IMR-90 (cell line): ENCODE measurements around the gene PYCR2. TPM values are rescaled to one million over a fixed set of nuclear protein-coding genes. Genes with fewer than 3 reads are reported as not detected.

Source experiments
- ATAC-seq: fragments of 200-7000 bp; cut with Tn5 transposase; 2 replicates; pipeline ENCODE4 v1.9.1; 2020; ENCODE audit warnings: low read depth, mild to moderate bottlenecking, moderate library complexity
- BruUV-seq: library from RNA; stranded (reverse); fragments of 400-500 nt; replicated peaks from 2 replicates; lab custom pipeline; 2021; lab: Mats Ljungman, UMichigan
- CTCF ChIA-PET: fragments of 300-600 bp; formaldehyde crosslinking; extraction: SDS; loops from one replicate; lab custom pipeline; 2021; ENCODE audit warnings: antibody characterized with exemption; lab: Yijun Ruan, JAX
- POLR2A ChIA-PET: fragments of 300-600 bp; sonication (Branson Sonifier 250); formaldehyde crosslinking; loops from one replicate; lab custom pipeline; 2022; ENCODE audit warnings: antibody characterized with exemption; ENCODE audit not compliant: unreplicated experiment; lab: Charles Lee
- DNase-seq: peaks from one replicate; pipeline ENCODE4 v3.0.0; 2013
- H2AFZ ChIP-seq: replicated peaks from 2 replicates; pipeline ENCODE3; 2013; ENCODE audit warnings: low read length, mild to moderate bottlenecking; ENCODE audit not compliant: poor library complexity
- H2AK5ac ChIP-seq: 2 replicates; pipeline ENCODE4 v1.6.1; 2013; ENCODE audit warnings: low read depth, low read length, inconsistent platforms
- H2AK9ac ChIP-seq: replicated peaks from 2 replicates; pipeline ENCODE3; 2013; ENCODE audit warnings: mild to moderate bottlenecking, low read depth, low read length, moderate library complexity; ENCODE audit not compliant: poor library complexity
- H2BK120ac ChIP-seq: 2 replicates; pipeline ENCODE4 v1.6.1; 2013; ENCODE audit warnings: low read depth, low read length, inconsistent platforms
- H2BK15ac ChIP-seq: 3 replicates; pipeline ENCODE4 v1.6.1; 2013; ENCODE audit warnings: low read depth, low read length, inconsistent platforms
- H2BK20ac ChIP-seq: 2 replicates; pipeline ENCODE4 v1.6.1; 2013; ENCODE audit warnings: low read depth, mild to moderate bottlenecking, inconsistent platforms, low read length, moderate library complexity
- H2BK5ac ChIP-seq: 2 replicates; pipeline ENCODE4 v1.6.1; 2013; ENCODE audit warnings: mild to moderate bottlenecking, low read depth, low read length, inconsistent platforms; ENCODE audit not compliant: poor library complexity, severe bottlenecking
- H3K14ac ChIP-seq: replicated peaks from 2 replicates; pipeline ENCODE4 v1.6.1; 2013; ENCODE audit warnings: low read depth, low read length, inconsistent platforms
- H3K18ac ChIP-seq: 2 replicates; pipeline ENCODE4 v1.6.1; 2013; ENCODE audit warnings: low read depth, low read length, control low read depth
- H3K23ac ChIP-seq: 2 replicates; pipeline ENCODE4 v1.6.1; 2013; ENCODE audit warnings: low read depth, low read length, inconsistent platforms
- H3K27ac ChIP-seq: 2 replicates; pipeline ENCODE4 v1.5.1; 2013; ENCODE audit warnings: mild to moderate bottlenecking, control low read depth, low read length; ENCODE audit not compliant: insufficient read depth
- H3K27me3 ChIP-seq: 2 replicates; pipeline ENCODE4 v1.6.1; 2013; ENCODE audit warnings: low read length; ENCODE audit not compliant: control insufficient read depth, insufficient read depth
- H3K36me3 ChIP-seq: 2 replicates; pipeline ENCODE4 v1.6.1; 2013; ENCODE audit warnings: low read length, mixed read lengths; ENCODE audit not compliant: control insufficient read depth, insufficient read depth
- H3K4ac ChIP-seq: 2 replicates; pipeline ENCODE4 v1.6.1; 2013; ENCODE audit warnings: low read depth, low read length, inconsistent platforms
- H3K4me1 ChIP-seq: 2 replicates; pipeline ENCODE4 v1.6.1; 2013; ENCODE audit warnings: low read length, mixed read lengths; ENCODE audit not compliant: control insufficient read depth, insufficient read depth
- H3K4me2 ChIP-seq: 2 replicates; pipeline ENCODE4 v1.6.1; 2013; ENCODE audit warnings: low read depth, mild to moderate bottlenecking, control low read depth, low read length, moderate library complexity
- H3K4me3 ChIP-seq: 2 replicates; pipeline ENCODE4 v1.5.1; 2013; ENCODE audit warnings: low read depth, mild to moderate bottlenecking, control low read depth, low read length, moderate library complexity; ENCODE audit not compliant: insufficient read depth
- H3K56ac ChIP-seq: 2 replicates; pipeline ENCODE4 v1.6.1; 2013; ENCODE audit warnings: low read length, inconsistent platforms; ENCODE audit not compliant: insufficient read depth; ENCODE audit errors: extremely low read depth
- H3K79me1 ChIP-seq, 2 experiments: 2 replicates each; pipeline ENCODE4 v1.6.1; 2013; ENCODE audit warnings: low read length in 2 of 2, inconsistent platforms in 1 of 2, low read depth in 1 of 2
- H3K9ac ChIP-seq: 2 replicates; pipeline ENCODE4 v1.6.1; 2013; ENCODE audit warnings: low read depth, low read length, control low read depth
- H3K9me1 ChIP-seq: 2 replicates; pipeline ENCODE4 v1.6.1; 2013; ENCODE audit warnings: low read length, inconsistent platforms; ENCODE audit not compliant: insufficient read depth
- H3K9me3 ChIP-seq: 2 replicates; pipeline ENCODE4 v1.6.1; 2013; ENCODE audit warnings: low read length; ENCODE audit not compliant: control insufficient read depth, insufficient read depth
- H4K20me1 ChIP-seq: 2 replicates; pipeline ENCODE4 v1.6.1; 2013; ENCODE audit warnings: low read length, inconsistent platforms; ENCODE audit not compliant: insufficient read depth
- H4K5ac ChIP-seq: 2 replicates; pipeline ENCODE4 v1.6.1; 2013; ENCODE audit warnings: mild to moderate bottlenecking, low read depth, low read length, control low read depth
- H4K8ac ChIP-seq, 2 experiments: 2 replicates each; pipeline ENCODE4 v1.6.1; 2013; ENCODE audit warnings: low read depth in 2 of 2, low read length in 2 of 2, control low read depth in 1 of 2, inconsistent platforms in 1 of 2
- H4K91ac ChIP-seq: 2 replicates; pipeline ENCODE4 v1.6.1; 2013; ENCODE audit warnings: low read depth, low read length, inconsistent platforms; ENCODE audit not compliant: insufficient read depth
- BHLHE40 ChIP-seq: fragments of 150-350 bp; IDR thresholded peaks from 2 replicates; pipeline ENCODE4 v1.6.1; 2016; ENCODE audit warnings: mild to moderate bottlenecking, low read depth, low read length
- CEBPB ChIP-seq: IDR thresholded peaks from 2 replicates; pipeline ENCODE4 v1.6.1; 2012; ENCODE audit warnings: low read depth, low read length, improper control_type of control experiment
- CTCF ChIP-seq: conservative IDR thresholded peaks from 2 replicates; pipeline ENCODE4 v1.5.1; 2012; ENCODE audit warnings: mild to moderate bottlenecking, low read depth, low read length, improper control_type of control experiment
- ELK1 ChIP-seq: fragments of 150-350 bp; IDR thresholded peaks from 2 replicates; pipeline ENCODE4 v1.6.1; 2016; ENCODE audit warnings: low read depth, mild to moderate bottlenecking, low read length, moderate library complexity, borderline replicate concordance
- MAFK ChIP-seq: IDR thresholded peaks from 2 replicates; pipeline ENCODE4 v1.6.1; 2012; ENCODE audit warnings: low read depth, low read length, improper control_type of control experiment
- MAZ ChIP-seq: IDR thresholded peaks from 2 replicates; pipeline ENCODE4 v1.6.1; 2012; ENCODE audit warnings: low read depth, mild to moderate bottlenecking, low read length, improper control_type of control experiment, moderate library complexity, borderline replicate concordance
- MXI1 ChIP-seq: IDR thresholded peaks from 2 replicates; pipeline ENCODE4 v1.6.1; 2012; ENCODE audit warnings: low read depth, mild to moderate bottlenecking, low read length, moderate library complexity, borderline replicate concordance
- NFE2L2 ChIP-seq: fragments of 150-350 bp; IDR thresholded peaks from 2 replicates; pipeline ENCODE4 v1.6.1; 2016; ENCODE audit warnings: low read depth, mild to moderate bottlenecking, low read length
- POLR2A ChIP-seq: IDR thresholded peaks from 2 replicates; pipeline ENCODE4 v1.6.1; 2012; ENCODE audit warnings: mild to moderate bottlenecking, low read depth, low read length
- RAD21 ChIP-seq: IDR thresholded peaks from 2 replicates; pipeline ENCODE4 v1.6.1; 2012; ENCODE audit warnings: low read length, improper control_type of control experiment
- RCOR1 ChIP-seq: IDR thresholded peaks from 2 replicates; pipeline ENCODE4 v1.6.1; 2012; ENCODE audit warnings: mild to moderate bottlenecking, low read length, improper control_type of control experiment; ENCODE audit not compliant: insufficient replicate concordance
- RFX5 ChIP-seq: IDR thresholded peaks from 2 replicates; pipeline ENCODE4 v1.8.0; 2012; ENCODE audit warnings: low read depth, mild to moderate bottlenecking, low read length, moderate library complexity
- SMC3 ChIP-seq: fragments of 150-350 bp; IDR thresholded peaks from 2 replicates; pipeline ENCODE4 v1.6.1; 2016; ENCODE audit warnings: low read depth, mild to moderate bottlenecking, antibody characterized with exemption, low read length, moderate library complexity
- USF2 ChIP-seq: fragments of 150-350 bp; IDR thresholded peaks from 2 replicates; pipeline ENCODE4 v1.6.1; 2017; ENCODE audit warnings: mild to moderate bottlenecking, antibody characterized with exemption, low read length, low read depth
- WGBS, 2 experiments: methylation state at CpG; one replicate each; pipeline versions ENCODE4 v1.1.5 to v1.1.7; 2013; ENCODE audit warnings: missing lambda C conversion rate in 2 of 2; ENCODE audit not compliant: insufficient read length in 1 of 2; ENCODE audit errors: extremely low coverage in 2 of 2; 5-methylcytosine and 5-hydroxymethylcytosine counted together
- dilution Hi-C: fragments of 300-500 bp; cut with HindIII; formaldehyde crosslinking; loops from one replicate; pipeline ENCODE4 v1.14.3; 2018; ENCODE audit warnings: low sequenced_read_pairs; ENCODE audit not compliant: unreplicated experiment
- in situ Hi-C: fragments of 300-500 bp; cut with MboI; formaldehyde crosslinking; loops from 3 replicates; pipeline ENCODE4 v1.14.3; 2019; ENCODE audit warnings: low sequenced_read_pairs, inconsistent platforms, mixed read lengths
- intact Hi-C: fragments of 100-400 bp; cut with micrococcal nuclease; formaldehyde crosslinking; loops from 2 replicates; pipeline ENCODE4 v1.10.0; 2022
- polyA plus RNA-seq, 3 experiments: library from polyadenylated mRNA; depleted of rRNA; stranded (reverse); fragments of >200 nt; gene quantifications; 2 replicates each; pipeline ENCODE4 v1.2.3, GENCODE V29; 2012; ENCODE audit warnings: low replicate concordance in 1 of 3
- total RNA-seq: library from RNA; depleted of rRNA; stranded (reverse); fragments of >200 nt; gene quantifications from 2 replicates; pipeline ENCODE4 v1.2.3, GENCODE V29; 2012

Gene PYCR2
- total and polyA plus RNA-seq, 2 of the 4 experiments (the other 2 are of a cell fraction): 34.4 to 68.1 TPM

GRCh38 chr1:225888289-225888897 is 35.7 kb downstream of the PYCR2 start:
- ChIA-PET CTCF (no interaction called here), POLR2A (interaction anchor here (0.5 kb wide), 1 partner anchor 125 kb away, joined by 7 read pairs; no protein-coding TSS in a partner anchor)
- Histone ChIP-seq H3K79me1 (no peaks in the 10 kb centered on the region), H3K4ac (no peak overlapping the region), H2AFZ (no peak overlapping the region), H3K27ac (no peak overlapping the region), H3K27me3 (no peaks in the 10 kb centered on the region), H2AK5ac (no peak overlapping the region), H2AK9ac (no peak overlapping the region), H3K9ac (no peak overlapping the region), H3K36me3 (no peaks in the 10 kb centered on the region), H2BK120ac (no peak overlapping the region), H3K23ac (no peak overlapping the region), H4K5ac (no peak overlapping the region), H3K4me2 (no peak overlapping the region), H3K14ac (no peak overlapping the region), H2BK5ac (no peak overlapping the region), H3K4me1 (no peaks in the 10 kb centered on the region), H3K18ac (no peak overlapping the region), H2BK20ac (no peak overlapping the region), H3K4me3 (no peak overlapping the region), H4K91ac (no peak overlapping the region), H2BK15ac (no peak overlapping the region), H4K20me1 (no peaks in the 10 kb centered on the region), H4K8ac (no peak overlapping the region), H3K56ac (no peak overlapping the region), H3K9me3 (no peaks in the 10 kb centered on the region), H3K9me1 (peaks cover 3% of the 10 kb centered on the region; the same call in 1 of the 2 replicates)
- in situ Hi-C loops (no loop called here), dilution Hi-C loops (no loop called here), intact Hi-C loops (no loop called here)
- BruUV-seq: no TSS peak
- ATAC-seq: no peak
- no peak for TF ChIP-seq POLR2A
- no peak for TF ChIP-seq MXI1
- no peak for TF ChIP-seq USF2
- no peak for TF ChIP-seq MAFK
- TF ChIP-seq CEBPB: no peak
- TF ChIP-seq RAD21: no peak
- TF ChIP-seq CTCF: no peak
- TF ChIP-seq MAZ: no peak
- TF ChIP-seq NFE2L2: no peak
- no peak for TF ChIP-seq RCOR1
- TF ChIP-seq BHLHE40: no peak
- TF ChIP-seq SMC3: no peak
- TF ChIP-seq ELK1: no peak
- TF ChIP-seq RFX5: no peak
- whole genome bisulfite sequencing, 2 experiments: 77% methylated on average over 14 of the region's 18 CpGs; no CpG with 5 or more reads in 1 of the 2 experiments
- no peak for DNase-seq
